ENCODE measurements around the gene KCNIP3.

The KCNIP3 gene

GRCh38 chr2:95295376-95295775 is 1.8 kb upstream of the KCNIP3 start:
- Mint-ChIP-seq H3K27me3 (ENCODE audit: low read depth) (peaks cover 3% of the 10 kb centered on the region), H3K4me1 (peaks cover 28% of the 10 kb centered on the region), H3K9me3 (peaks cover 16% of the 10 kb centered on the region), H3K36me3 (ENCODE audit: low read depth) (peaks cover 7% of the 10 kb centered on the region), H3K27ac (no peak overlapping the region), H3K4me3 (peak overlapping the region in 1 of 3 experiments; percentile 4)
- TF ChIP-seq CTCF (IDR thresholded peaks at IDR 0.05; ENCODE audit: unreplicated experiment in 3 of 3), result no peak

GRCh38 chr2:95296011-95296410 is 1.1 kb upstream of the KCNIP3 start:
- Mint-ChIP-seq H3K4me3 (peak overlapping the region in 1 of 3 experiments; percentile 44), H3K27ac (no peak overlapping the region), H3K27me3 (ENCODE audit: low read depth) (peaks cover 3% of the 10 kb centered on the region), H3K4me1 (peaks cover 31% of the 10 kb centered on the region), H3K9me3 (peaks cover 10% of the 10 kb centered on the region), H3K36me3 (ENCODE audit: low read depth) (peaks cover 4% of the 10 kb centered on the region)
- TF ChIP-seq CTCF (IDR thresholded peaks at IDR 0.05; ENCODE audit: unreplicated experiment in 3 of 3), result no peak

DNA sequence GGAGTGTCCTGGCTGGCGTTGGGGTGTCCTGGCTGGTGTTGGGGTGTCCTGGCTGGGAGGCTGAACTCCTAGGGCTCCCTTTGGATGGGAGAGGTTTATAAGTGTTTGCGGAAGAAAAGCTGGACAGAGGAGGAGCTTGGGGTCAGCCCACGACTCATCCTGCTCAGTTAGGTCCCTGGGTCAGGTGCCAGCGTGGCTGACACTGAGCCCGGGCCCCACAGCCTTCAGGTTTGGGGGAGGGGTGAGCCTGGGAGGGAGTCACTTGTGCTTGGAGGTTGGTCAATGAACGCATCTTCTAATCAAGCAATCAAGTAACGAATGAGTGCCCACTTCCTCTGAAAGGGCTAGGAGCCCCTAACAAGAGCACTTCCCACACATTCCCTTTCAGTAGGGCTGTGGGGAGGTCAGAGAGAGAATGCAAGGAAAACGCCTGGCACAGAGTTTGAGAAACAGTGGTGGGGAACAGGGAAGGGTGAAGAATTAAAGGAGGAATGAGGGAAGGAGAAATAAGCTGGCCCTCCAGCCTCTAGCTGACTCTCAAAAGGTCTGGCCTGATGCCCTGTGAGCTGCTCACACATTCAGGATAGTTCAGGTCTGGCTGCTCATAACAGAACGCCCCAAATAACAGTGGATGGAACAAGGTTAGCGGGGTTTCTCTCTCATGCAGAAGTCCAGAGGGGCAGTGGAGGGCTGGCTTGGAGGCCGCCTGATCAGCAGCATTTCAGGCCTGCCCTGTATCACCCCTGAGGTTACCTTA is 670 bp downstream of the KCNIP3 start:
- H3K4me3 Mint-ChIP-seq, result peak overlapping the region; percentile 78 to 81 (median 79)
- H3K27ac Mint-ChIP-seq, result peak overlapping the region in 2 of 3 experiments; percentile 7 to 64
- TF ChIP-seq CTCF (IDR thresholded peaks at IDR 0.05; ENCODE audit: unreplicated experiment in 3 of 3), result no peak
- H3K36me3 Mint-ChIP-seq (ENCODE audit: low read depth), result no peaks in the 10 kb centered on the region
- H3K27me3 Mint-ChIP-seq (ENCODE audit: low read depth), result peaks cover 3% of the 10 kb centered on the region
- H3K9me3 Mint-ChIP-seq, result no peaks in the 10 kb centered on the region
- H3K4me1 Mint-ChIP-seq, result peaks cover 39% of the 10 kb centered on the region

DNA sequence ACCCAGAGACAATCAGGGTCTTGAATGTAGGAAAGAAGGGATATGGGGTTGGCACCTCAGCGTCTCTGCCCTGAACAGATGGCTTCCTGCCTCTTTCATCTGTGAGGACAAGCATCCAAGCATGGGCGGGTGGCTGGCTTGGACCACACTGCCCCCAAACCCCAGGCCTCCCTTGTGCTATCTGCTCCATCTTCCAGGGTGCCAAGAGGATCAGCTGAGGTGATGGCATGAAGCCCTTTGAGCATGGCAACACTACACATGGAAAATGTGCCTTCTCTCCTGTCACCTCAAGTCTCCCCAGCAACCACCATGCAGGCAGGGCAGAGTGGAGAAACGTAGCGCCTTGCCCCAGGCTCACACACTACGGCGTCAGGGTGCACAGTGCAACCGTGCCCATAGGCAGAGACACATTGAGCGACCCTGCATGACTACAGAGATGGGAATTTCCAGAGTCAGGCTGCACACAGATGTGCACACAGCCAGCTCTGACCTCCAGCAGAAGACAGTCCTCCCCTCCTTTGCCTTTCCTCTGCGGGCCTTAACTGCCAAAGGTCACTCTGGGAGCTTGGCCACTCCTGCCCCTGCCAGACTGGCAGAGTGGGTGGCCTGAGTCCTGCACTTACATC is 1.5 kb downstream of the KCNIP3 start:
- H3K4me3 Mint-ChIP-seq, result peak overlapping the region in 2 of 3 experiments; percentile 51 to 53
- H3K4me1 Mint-ChIP-seq, result peaks cover 46% of the 10 kb centered on the region
- H3K27ac Mint-ChIP-seq, result peak overlapping the region in 1 of 3 experiments; percentile 64
- no peaks in the 10 kb centered on the region for H3K36me3 Mint-ChIP-seq (ENCODE audit: low read depth)
- no peaks in the 10 kb centered on the region for H3K9me3 Mint-ChIP-seq
- H3K27me3 Mint-ChIP-seq (ENCODE audit: low read depth), result peaks cover 3% of the 10 kb centered on the region
- no peak for TF ChIP-seq CTCF (IDR thresholded peaks at IDR 0.05; ENCODE audit: unreplicated experiment in 3 of 3)

GRCh38 chr2:95299961-95300360 is 2.8 kb downstream of the KCNIP3 start:
- Mint-ChIP-seq H3K27me3 (ENCODE audit: low read depth) (peaks cover 3% of the 10 kb centered on the region), H3K4me3 (no peak overlapping the region), H3K36me3 (ENCODE audit: low read depth) (no peaks in the 10 kb centered on the region), H3K4me1 (peaks cover 53% of the 10 kb centered on the region), H3K27ac (no peak overlapping the region), H3K9me3 (no peaks in the 10 kb centered on the region)
- no peak for TF ChIP-seq CTCF (IDR thresholded peaks at IDR 0.05; ENCODE audit: unreplicated experiment in 3 of 3)

All from nephron (organoid).